Measurements from ENCODE around the gene TCF4.

- no peak for TF ChIP-seq CTCF (tag by site-specific recombination; IDR thresholded peaks at IDR 0.05)
- no peak for TF ChIP-seq ZNF121 (tag by site-specific recombination; IDR thresholded peaks at IDR 0.05)
- TF ChIP-seq ZNF704 (tag by site-specific recombination; IDR thresholded peaks at IDR 0.05): no peak
- TF ChIP-seq MEIS1 (CRISPR knock-in tag; IDR thresholded peaks at IDR 0.05; ENCODE audit: borderline replicate concordance): no peak
- no peak for TF ChIP-seq ZNF785 (tag by site-specific recombination; IDR thresholded peaks at IDR 0.05)
- TF ChIP-seq ZBTB26 (tag by site-specific recombination; optimal IDR thresholded peaks at IDR 0.05): no peak
- no peak for TF ChIP-seq YY1 (tag by site-specific recombination; IDR thresholded peaks at IDR 0.05)
- no peak for TF ChIP-seq ZNF26 (tag by site-specific recombination; IDR thresholded peaks at IDR 0.05)
- TF ChIP-seq ZNF792 (tag by site-specific recombination; IDR thresholded peaks at IDR 0.05): no peak
- TF ChIP-seq ZNF24 (tag by site-specific recombination; IDR thresholded peaks at IDR 0.05): no peak
- no peak for TF ChIP-seq REPIN1 (tag by site-specific recombination; IDR thresholded peaks at IDR 0.05; ENCODE audit: low read depth)
- no peak for TF ChIP-seq ZNF274 (IDR thresholded peaks at IDR 0.05; ENCODE audit: low read length)
- TF ChIP-seq ZNF274 (tag by site-specific recombination; IDR thresholded peaks at IDR 0.05; ENCODE audit: borderline replicate concordance): no peak
- no peak for TF ChIP-seq SP2 (tag by site-specific recombination; IDR thresholded peaks at IDR 0.05)
- no peak for TF ChIP-seq ZBTB17 (tag by site-specific recombination; IDR thresholded peaks at IDR 0.05)
Observed at GRCh38 chr18:55339990-55340389, 248.0 kb downstream of the TCF4 start.
